HEK293 (cell line): ENCODE measurements around the gene GNB1.
A peak's percentile ranks its signal among the peaks of the same experiment; 100 is the strongest.

Experiments
- CTCF ChIA-PET: fragments of 350-600 bp; formaldehyde crosslinking; extraction: SDS; loops from one replicate; lab custom pipeline; 2021; ENCODE audit warnings: antibody characterized with exemption; lab: Yijun Ruan, JAX
- POLR2A ChIA-PET: fragments of 300-600 bp; formaldehyde crosslinking; extraction: SDS; loops from one replicate; lab custom pipeline; 2020; ENCODE audit warnings: antibody characterized with exemption, inconsistent platforms; lab: Yijun Ruan, JAX
- H3K27ac ChIP-seq: fragments of 200-500 bp; sonication (Bioruptor generic); 2 replicates; pipeline ENCODE4 v1.5.1; 2014; ENCODE audit warnings: low read depth, low read length, control low read depth, inconsistent platforms; ENCODE audit errors: extremely low read depth
- H3K36me3 ChIP-seq, 2 experiments: fragments of 200-500 bp in 1 of 2; sonication (Bioruptor generic) in 1 of 2; 1 replicate in 1 of 2; 2 replicates in 1 of 2; pipeline ENCODE4 v1.5.1; 2014 to 2017; ENCODE audit warnings: inconsistent platforms in 2 of 2, low read length in 2 of 2; ENCODE audit not compliant: control insufficient read depth in 2 of 2, insufficient read depth in 1 of 2
- H3K4me1 ChIP-seq: fragments of 200-500 bp; sonication (Bioruptor generic); 2 replicates; pipeline ENCODE4 v1.5.1; 2014; ENCODE audit warnings: mild to moderate bottlenecking, low read length, inconsistent platforms; ENCODE audit not compliant: control insufficient read depth, insufficient read depth
- H3K4me3 ChIP-seq: 2 replicates; pipeline ENCODE4 v1.5.1; 2011; ENCODE audit warnings: low read depth, mild to moderate bottlenecking, control low read depth, low read length, moderate library complexity
- H3K9me3 ChIP-seq: fragments of 200-500 bp; sonication (Bioruptor generic); 2 replicates; pipeline ENCODE4 v1.5.1; 2014; ENCODE audit warnings: low read depth, low read length, inconsistent platforms; ENCODE audit not compliant: control insufficient read depth, insufficient read depth
- BCL11A ChIP-seq: fragments of 450-650 bp; formaldehyde crosslinking; IDR thresholded peaks from 2 replicates; pipeline ENCODE4 v1.5.1; 2016; ENCODE audit warnings: low read depth, missing biosample characterization, missing genetic modification characterization
- EGR2 ChIP-seq: fragments of 450-650 bp; formaldehyde crosslinking; IDR thresholded peaks from 2 replicates; pipeline ENCODE4 v1.5.1; 2016; ENCODE audit warnings: low read depth, missing biosample characterization, missing genetic modification characterization
- IKZF3 ChIP-seq: fragments of 450-650 bp; IDR thresholded peaks from 2 replicates; pipeline ENCODE4 v1.5.0; 2018; ENCODE audit warnings: missing biosample characterization, mild to moderate bottlenecking, missing genetic modification characterization, moderate library complexity
- KLF10 ChIP-seq: fragments of 450-650 bp; IDR thresholded peaks from 2 replicates; pipeline ENCODE4 v1.5.1; 2018; ENCODE audit warnings: missing biosample characterization, mild to moderate bottlenecking, missing genetic modification characterization
- KLF7 ChIP-seq: fragments of 450-650 bp; formaldehyde crosslinking; IDR thresholded peaks from 2 replicates; pipeline ENCODE4 v1.5.1; 2016; ENCODE audit warnings: missing biosample characterization, missing genetic modification characterization, borderline replicate concordance
- MEIS1 ChIP-seq: sonication (generic); formaldehyde crosslinking; IDR thresholded peaks from 2 replicates; pipeline ENCODE4 v1.8.1; 2022; ENCODE audit warnings: missing genetic modification reagents, mild to moderate bottlenecking, borderline replicate concordance
- MZF1 ChIP-seq: fragments of 450-650 bp; formaldehyde crosslinking; IDR thresholded peaks from 2 replicates; pipeline ENCODE4 v1.5.1; 2017; ENCODE audit warnings: missing biosample characterization, missing genetic modification characterization, borderline replicate concordance
- ZBTB10 ChIP-seq: fragments of 450-650 bp; formaldehyde crosslinking; IDR thresholded peaks from 2 replicates; pipeline ENCODE4 v1.5.1; 2016; ENCODE audit warnings: missing biosample characterization, missing genetic modification characterization
- ZBTB48 ChIP-seq: fragments of 450-650 bp; formaldehyde crosslinking; IDR thresholded peaks from 2 replicates; pipeline ENCODE4 v1.5.1; 2016; ENCODE audit warnings: missing biosample characterization, missing genetic modification characterization
- ZNF16 ChIP-seq: fragments of 450-650 bp; formaldehyde crosslinking; IDR thresholded peaks from 2 replicates; pipeline ENCODE4 v1.5.1; 2016; ENCODE audit warnings: low read depth, missing biosample characterization, missing genetic modification characterization
- ZNF184 ChIP-seq: fragments of 450-650 bp; IDR thresholded peaks from 2 replicates; pipeline ENCODE4 v1.5.1; 2018; ENCODE audit warnings: missing biosample characterization, mild to moderate bottlenecking, missing genetic modification characterization
- ZNF544 ChIP-seq: fragments of 450-650 bp; formaldehyde crosslinking; IDR thresholded peaks from 2 replicates; pipeline ENCODE4 v1.5.0; 2017; ENCODE audit warnings: missing biosample characterization, missing genetic modification characterization
- ZNF560 ChIP-seq: fragments of 450-650 bp; formaldehyde crosslinking; IDR thresholded peaks from 2 replicates; pipeline ENCODE4 v1.5.1; 2017; ENCODE audit warnings: missing biosample characterization, missing genetic modification characterization, borderline replicate concordance
- ZNF561 ChIP-seq: fragments of 450-650 bp; IDR thresholded peaks from 2 replicates; pipeline ENCODE4 v1.5.1; 2018; ENCODE audit warnings: missing biosample characterization, missing genetic modification characterization, borderline replicate concordance
- ZNF660 ChIP-seq: fragments of 450-650 bp; IDR thresholded peaks from 2 replicates; pipeline ENCODE4 v1.5.1; 2018; ENCODE audit warnings: missing biosample characterization, mild to moderate bottlenecking, missing genetic modification characterization
- ZNF692 ChIP-seq: fragments of 450-650 bp; formaldehyde crosslinking; IDR thresholded peaks from 2 replicates; pipeline ENCODE4 v1.5.1; 2016; ENCODE audit warnings: missing biosample characterization, missing genetic modification characterization
- ZNF701 ChIP-seq: fragments of 450-650 bp; formaldehyde crosslinking; IDR thresholded peaks from 2 replicates; pipeline ENCODE4 v1.5.1; 2016; ENCODE audit warnings: missing biosample characterization, missing genetic modification characterization
- ZSCAN18 ChIP-seq: fragments of 450-650 bp; formaldehyde crosslinking; IDR thresholded peaks from 2 replicates; pipeline ENCODE4 v1.5.1; 2016; ENCODE audit warnings: missing biosample characterization, missing genetic modification characterization
- ZSCAN30 ChIP-seq: fragments of 450-650 bp; IDR thresholded peaks from 2 replicates; pipeline ENCODE4 v1.5.1; 2018; ENCODE audit warnings: missing biosample characterization, mild to moderate bottlenecking, missing genetic modification characterization, moderate library complexity
- ZXDB ChIP-seq: fragments of 450-650 bp; formaldehyde crosslinking; IDR thresholded peaks from 2 replicates; pipeline ENCODE4 v1.5.1; 2016; ENCODE audit warnings: missing biosample characterization, missing genetic modification characterization
- TF ChIP-seq, protein P1 (sequence below): sonication (generic); formaldehyde crosslinking; IDR thresholded peaks from 2 replicates; pipeline ENCODE4 v1.8.1; 2022; ENCODE audit warnings: mild to moderate bottlenecking, moderate library complexity, missing genetic modification reagents
- TF ChIP-seq, protein P2 (sequence below): fragments of 450-650 bp; IDR thresholded peaks from 2 replicates; pipeline ENCODE4 v1.5.1; 2018; ENCODE audit warnings: missing biosample characterization, mild to moderate bottlenecking, missing genetic modification characterization
- TF ChIP-seq, protein P3 (sequence below): fragments of 450-650 bp; formaldehyde crosslinking; optimal IDR thresholded peaks from 2 replicates; pipeline ENCODE3; 2016; ENCODE audit warnings: missing biosample characterization, mild to moderate bottlenecking, missing genetic modification characterization
- TF ChIP-seq, protein P4 (sequence below): fragments of 450-650 bp; formaldehyde crosslinking; IDR thresholded peaks from 2 replicates; pipeline ENCODE4 v1.5.1; 2016; ENCODE audit warnings: missing biosample characterization, missing genetic modification characterization

Gene GNB1

DNA sequence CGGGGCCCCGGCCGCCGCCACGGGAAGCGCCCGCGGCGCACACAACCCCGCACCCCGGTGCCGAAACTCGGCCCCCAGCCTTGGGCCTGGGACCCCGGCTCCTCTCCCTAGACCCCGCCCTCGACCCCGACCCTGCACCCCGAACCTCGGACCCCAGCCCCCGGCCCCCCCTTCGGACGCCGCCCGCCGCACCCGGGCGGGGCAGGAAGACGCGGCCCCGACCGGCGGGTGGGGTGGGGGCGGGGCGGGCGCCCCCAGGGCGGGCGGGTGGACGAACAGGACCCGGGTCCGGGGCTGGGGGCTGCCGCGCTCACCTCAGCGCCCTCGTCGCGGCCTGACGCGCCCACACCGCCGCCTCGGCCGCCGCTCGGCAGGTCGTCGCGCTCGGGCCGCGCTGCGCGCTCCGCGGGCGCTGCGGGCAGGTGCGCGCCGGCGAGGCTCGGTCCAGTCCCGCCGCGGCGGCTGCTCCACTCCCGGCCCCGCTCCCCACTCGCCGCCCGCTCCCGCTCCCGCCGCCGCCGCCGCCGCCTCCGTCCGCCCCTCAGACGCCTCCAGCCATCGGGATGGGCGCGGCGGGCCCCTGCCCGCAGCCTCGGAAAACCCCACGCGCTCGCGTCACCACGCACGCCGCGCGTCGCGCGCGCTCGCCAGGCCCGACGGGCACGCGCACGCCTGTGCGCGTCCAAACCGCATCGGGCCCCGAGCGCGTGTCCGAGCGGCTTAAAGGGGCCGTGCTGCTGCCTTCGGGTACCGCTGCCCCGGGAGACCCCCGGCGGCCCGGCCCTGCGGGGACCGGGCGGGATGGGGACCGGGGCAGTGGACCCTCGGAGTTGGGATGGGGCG, at the start of gene GNB1:
Gene GNB1 (minus strand): TSS at position 582 of the 843 bp plus-strand sequence. CDS start 65,634 bp downstream, outside the sequence.
- Histone ChIP-seq H3K9me3 (no peaks in the 10 kb centered on the region), H3K4me3 (peak within 1 kb of the TSS; percentile 88), H3K27ac (peak within 1 kb of the TSS; percentile 96), H3K36me3 (no peaks in the 10 kb centered on the region; a peak in 1 of 3 replicates), H3K4me1 (peaks cover 8% of the 10 kb centered on the region)
- CTCF ChIA-PET, result interaction anchor here (0.6 to 1.5 kb wide), 2 partner anchors 15 to 45 kb away, joined by 4 to 5 read pairs; no protein-coding TSS in a partner anchor
- TF ChIP-seq ZNF16 (tag by site-specific recombination) (no peak), ZSCAN30 (no peak), KLF7 (tag by site-specific recombination) (no peak), EGR2 (no peak), ZNF561 (tag by site-specific recombination) (0 out of 2 replicates have a peak, but pooled peaks have one; percentile 16), KLF10 (peak; percentile 72; the same call in 1 of the 2 replicates), ZBTB10 (tag by site-specific recombination) (no peak), ZNF692 (tag by site-specific recombination) (peak; percentile 76; the same call in 1 of the 2 replicates), ZNF184 (tag by site-specific recombination) (peak; percentile 20; the same call in 1 of the 2 replicates), MZF1 (tag by site-specific recombination) (no peak), IKZF3 (peak; percentile 31; the same call in 1 of the 2 replicates), ZNF560 (tag by site-specific recombination) (no peak), MEIS1 (CRISPR knock-in tag) (no peak), ZNF544 (tag by site-specific recombination) (no peak), ZBTB48 (tag by site-specific recombination) (no peak), ZNF701 (tag by site-specific recombination) (no peak), ZSCAN18 (tag by site-specific recombination) (no peak), ZNF660 (tag by site-specific recombination) (no peak; the same call in 1 of the 2 replicates), BCL11A (tag by site-specific recombination) (no peak), ZXDB (tag by site-specific recombination) (peak; percentile 23)
- TF ChIP-seq, protein P1, sequence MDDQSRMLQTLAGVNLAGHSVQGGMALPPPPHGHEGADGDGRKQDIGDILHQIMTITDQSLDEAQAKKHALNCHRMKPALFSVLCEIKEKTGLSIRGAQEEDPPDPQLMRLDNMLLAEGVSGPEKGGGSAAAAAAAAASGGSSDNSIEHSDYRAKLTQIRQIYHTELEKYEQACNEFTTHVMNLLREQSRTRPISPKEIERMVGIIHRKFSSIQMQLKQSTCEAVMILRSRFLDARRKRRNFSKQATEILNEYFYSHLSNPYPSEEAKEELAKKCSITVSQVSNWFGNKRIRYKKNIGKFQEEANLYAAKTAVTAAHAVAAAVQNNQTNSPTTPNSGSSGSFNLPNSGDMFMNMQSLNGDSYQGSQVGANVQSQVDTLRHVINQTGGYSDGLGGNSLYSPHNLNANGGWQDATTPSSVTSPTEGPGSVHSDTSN (CRISPR knock-in tag), result peak; percentile 82; the same call in 1 of the 2 replicates
- TF ChIP-seq, protein P2, sequence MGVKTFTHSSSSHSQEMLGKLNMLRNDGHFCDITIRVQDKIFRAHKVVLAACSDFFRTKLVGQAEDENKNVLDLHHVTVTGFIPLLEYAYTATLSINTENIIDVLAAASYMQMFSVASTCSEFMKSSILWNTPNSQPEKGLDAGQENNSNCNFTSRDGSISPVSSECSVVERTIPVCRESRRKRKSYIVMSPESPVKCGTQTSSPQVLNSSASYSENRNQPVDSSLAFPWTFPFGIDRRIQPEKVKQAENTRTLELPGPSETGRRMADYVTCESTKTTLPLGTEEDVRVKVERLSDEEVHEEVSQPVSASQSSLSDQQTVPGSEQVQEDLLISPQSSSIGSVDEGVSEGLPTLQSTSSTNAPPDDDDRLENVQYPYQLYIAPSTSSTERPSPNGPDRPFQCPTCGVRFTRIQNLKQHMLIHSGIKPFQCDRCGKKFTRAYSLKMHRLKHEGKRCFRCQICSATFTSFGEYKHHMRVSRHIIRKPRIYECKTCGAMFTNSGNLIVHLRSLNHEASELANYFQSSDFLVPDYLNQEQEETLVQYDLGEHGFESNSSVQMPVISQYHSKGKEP (tag by site-specific recombination), result peak; percentile 41; the same call in 1 of the 2 replicates
- TF ChIP-seq, protein P3, sequence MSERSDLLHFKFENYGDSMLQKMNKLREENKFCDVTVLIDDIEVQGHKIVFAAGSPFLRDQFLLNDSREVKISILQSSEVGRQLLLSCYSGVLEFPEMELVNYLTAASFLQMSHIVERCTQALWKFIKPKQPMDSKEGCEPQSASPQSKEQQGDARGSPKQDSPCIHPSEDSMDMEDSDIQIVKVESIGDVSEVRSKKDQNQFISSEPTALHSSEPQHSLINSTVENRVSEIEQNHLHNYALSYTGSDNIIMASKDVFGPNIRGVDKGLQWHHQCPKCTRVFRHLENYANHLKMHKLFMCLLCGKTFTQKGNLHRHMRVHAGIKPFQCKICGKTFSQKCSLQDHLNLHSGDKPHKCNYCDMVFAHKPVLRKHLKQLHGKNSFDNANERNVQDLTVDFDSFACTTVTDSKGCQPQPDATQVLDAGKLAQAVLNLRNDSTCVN (tag by site-specific recombination), result peak; percentile 60
- TF ChIP-seq, protein P4, sequence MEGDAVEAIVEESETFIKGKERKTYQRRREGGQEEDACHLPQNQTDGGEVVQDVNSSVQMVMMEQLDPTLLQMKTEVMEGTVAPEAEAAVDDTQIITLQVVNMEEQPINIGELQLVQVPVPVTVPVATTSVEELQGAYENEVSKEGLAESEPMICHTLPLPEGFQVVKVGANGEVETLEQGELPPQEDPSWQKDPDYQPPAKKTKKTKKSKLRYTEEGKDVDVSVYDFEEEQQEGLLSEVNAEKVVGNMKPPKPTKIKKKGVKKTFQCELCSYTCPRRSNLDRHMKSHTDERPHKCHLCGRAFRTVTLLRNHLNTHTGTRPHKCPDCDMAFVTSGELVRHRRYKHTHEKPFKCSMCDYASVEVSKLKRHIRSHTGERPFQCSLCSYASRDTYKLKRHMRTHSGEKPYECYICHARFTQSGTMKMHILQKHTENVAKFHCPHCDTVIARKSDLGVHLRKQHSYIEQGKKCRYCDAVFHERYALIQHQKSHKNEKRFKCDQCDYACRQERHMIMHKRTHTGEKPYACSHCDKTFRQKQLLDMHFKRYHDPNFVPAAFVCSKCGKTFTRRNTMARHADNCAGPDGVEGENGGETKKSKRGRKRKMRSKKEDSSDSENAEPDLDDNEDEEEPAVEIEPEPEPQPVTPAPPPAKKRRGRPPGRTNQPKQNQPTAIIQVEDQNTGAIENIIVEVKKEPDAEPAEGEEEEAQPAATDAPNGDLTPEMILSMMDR, result no peak
- TF ChIP-seq, all 188 proteins: peak for 9
- POLR2A ChIA-PET, result interaction anchor here (1.0 to 1.3 kb wide), 2 partner anchors 19 to 32 kb away, joined by 4 read pairs; no protein-coding TSS in a partner anchor
